CD4-positive, alpha-beta T cell (primary cell): ENCODE results near the gene FBXW12. TPM values are rescaled to one million over a fixed set of nuclear protein-coding genes. Genes with fewer than 3 reads are reported as not detected.

ENCODE experiments used
- ATAC-seq: fragments of 200-7000 bp; cut with Tn5 transposase; one replicate; pipeline ENCODE4 v1.10.0; 2022; ENCODE audit warnings: mild to moderate bottlenecking; ENCODE audit not compliant: poor library complexity
- CTCF ChIA-PET: fragments of 350-600 bp; sonication (Branson Sonifier 250); formaldehyde crosslinking; loops from one replicate; lab custom pipeline; 2021; ENCODE audit warnings: antibody characterized with exemption, inconsistent platforms; lab: Charles Lee
- POLR2A ChIA-PET: fragments of 350-600 bp; sonication (Branson Sonifier 250); formaldehyde crosslinking; loops from one replicate; lab custom pipeline; 2021; ENCODE audit warnings: antibody characterized with exemption, inconsistent platforms; lab: Charles Lee
- DNase-seq, 14 experiments: peaks; one replicate each; pipeline ENCODE4 v3.0.0-alpha.2; 2013 to 2020; ENCODE audit warnings: mixed read lengths in 2 of 14
- H3K27ac ChIP-seq, 2 donors: one replicate each; pipeline versions ENCODE4 v1.5.1 to v1.7.0; 2013; ENCODE audit warnings: low read length in 2 of 2, low read depth in 1 of 2, mild to moderate bottlenecking in 1 of 2
- H3K27me3 ChIP-seq, 2 experiments: 1 replicate in 1 of 2; 2 replicates in 1 of 2; pipeline versions ENCODE4 v1.6.1 to v1.7.0; 2013; ENCODE audit warnings: low read length in 2 of 2, control low read depth in 1 of 2, mild to moderate bottlenecking in 1 of 2, moderate library complexity in 1 of 2; ENCODE audit not compliant: insufficient read depth in 2 of 2, control insufficient read depth in 1 of 2
- H3K36me3 ChIP-seq: one replicate; pipeline ENCODE4 v1.6.1; 2013; ENCODE audit warnings: low read length, control low read depth; ENCODE audit not compliant: insufficient read depth
- H3K4me1 ChIP-seq: one replicate; pipeline ENCODE4 v1.6.1; 2013; ENCODE audit warnings: low read length, control low read depth; ENCODE audit not compliant: insufficient read depth
- H3K4me3 ChIP-seq: one replicate; pipeline ENCODE4 v1.5.1; 2013; ENCODE audit warnings: mild to moderate bottlenecking, low read length, moderate library complexity
- H3K9me3 ChIP-seq, 2 experiments: 1 replicate in 1 of 2; 2 replicates in 1 of 2; pipeline versions ENCODE4 v1.6.1 to v1.7.0; 2013; ENCODE audit warnings: low read length in 2 of 2, mild to moderate bottlenecking in 2 of 2, control low read depth in 1 of 2, moderate library complexity in 1 of 2; ENCODE audit not compliant: control insufficient read depth in 1 of 2, insufficient read depth in 1 of 2
- H3K27ac Mint-ChIP-seq: one replicate; pipeline ENCODE4 v1.8.0; 2020; ENCODE audit warnings: mixed read lengths
- H3K27me3 Mint-ChIP-seq: one replicate; pipeline ENCODE4 v1.8.0; 2021; ENCODE audit warnings: mixed read lengths
- H3K36me3 Mint-ChIP-seq: one replicate; pipeline ENCODE4 v1.8.0; 2021; ENCODE audit warnings: low read depth, mixed read lengths
- H3K4me1 Mint-ChIP-seq: one replicate; pipeline ENCODE4 v1.8.0; 2021; ENCODE audit warnings: low read depth, mixed read lengths
- H3K4me3 Mint-ChIP-seq: one replicate; pipeline ENCODE4 v1.8.0; 2020; ENCODE audit warnings: mild to moderate bottlenecking, mixed read lengths
- H3K9me3 Mint-ChIP-seq: one replicate; pipeline ENCODE4 v1.8.0; 2020; ENCODE audit warnings: mixed read lengths
- CTCF ChIP-seq: fragments of 200-600 bp; IDR thresholded peaks from one replicate; pipeline ENCODE4 v1.8.0; 2022; ENCODE audit warnings: antibody characterized with exemption, mild to moderate bottlenecking
- intact Hi-C, 2 experiments: fragments of 100-400 bp; cut with DNase I in 1 of 2; cut with micrococcal nuclease in 1 of 2; formaldehyde crosslinking; loops; one replicate each; pipeline versions ENCODE4 v1.15.1 to v1.9.0; 2023 to 2025; cut with DNase I, micrococcal nuclease
- total RNA-seq, 174 experiments: library from RNA in 2 of 174; stranded (reverse) in 2 of 174; gene quantifications; one replicate each; pipeline ENCODE4 v1.2.3 and lab custom pipeline; 2021 to 2026

FBXW12 gene
- total RNA-seq, 2 experiments from 2014 or later, result not detected

- no peak for ATAC-seq
- peaks cover 11% of the 10 kb centered on the region for H3K4me1 Mint-ChIP-seq
- Histone ChIP-seq H3K4me3 (no peak overlapping the region), H3K27me3 (no peaks in the 10 kb centered on the region), H3K36me3 (no peaks in the 10 kb centered on the region), H3K27ac (no peak overlapping the region), H3K9me3 (no peaks in the 10 kb centered on the region), H3K4me1 (peaks cover 17% of the 10 kb centered on the region)
- no peaks in the 10 kb centered on the region for H3K27me3 Mint-ChIP-seq
- DNase-seq, result no peak
- H3K36me3 Mint-ChIP-seq, result no peaks in the 10 kb centered on the region
- H3K9me3 Mint-ChIP-seq, result no peaks in the 10 kb centered on the region
- CTCF ChIA-PET, result no interaction called here
- TF ChIP-seq CTCF, result no peak
- intact Hi-C loops, result no loop called here
- H3K4me3 Mint-ChIP-seq, result no peak overlapping the region
- POLR2A ChIA-PET, result no interaction called here
- H3K27ac Mint-ChIP-seq, result no peak overlapping the region
Measured at GRCh38 chr3:48426401-48426909, 54.4 kb downstream of the FBXW12 start.

GRCh38 chr3:48426944-48427629 is 55.1 kb downstream of the FBXW12 start:
- TF ChIP-seq CTCF, result no peak
- H3K36me3 ChIP-seq, result no peaks in the 10 kb centered on the region
- ChIA-PET POLR2A (no interaction called here), CTCF (no interaction called here)
- H3K9me3 ChIP-seq, result no peaks in the 10 kb centered on the region
- H3K4me3 ChIP-seq, result no peak overlapping the region
- Mint-ChIP-seq H3K4me3 (peak overlapping the region; percentile 32), H3K27ac (no peak overlapping the region), H3K4me1 (peaks cover 15% of the 10 kb centered on the region), H3K27me3 (no peaks in the 10 kb centered on the region), H3K36me3 (peaks cover 4% of the 10 kb centered on the region), H3K9me3 (no peaks in the 10 kb centered on the region)
- H3K27me3 ChIP-seq, result no peaks in the 10 kb centered on the region
- no peak for ATAC-seq
- H3K4me1 ChIP-seq, result peaks cover 17% of the 10 kb centered on the region
- no peak for DNase-seq
- H3K27ac ChIP-seq, result no peak overlapping the region
- intact Hi-C loops, result no loop called here

- intact Hi-C loops, result no loop called here
Measured at GRCh38 chr3:48427630-48427962, 55.6 kb downstream of the FBXW12 start.

More at GRCh38 chr3:48427630-48427962, 55.6 kb downstream of the FBXW12 start:
- no peak overlapping the region for H3K27ac ChIP-seq
- H3K4me1 Mint-ChIP-seq, result peaks cover 15% of the 10 kb centered on the region
- H3K4me3 Mint-ChIP-seq, result peak overlapping the region; percentile 79
- H3K36me3 ChIP-seq, result peaks cover 4% of the 10 kb centered on the region
- H3K27ac Mint-ChIP-seq, result no peak overlapping the region
- H3K36me3 Mint-ChIP-seq, result peaks cover 9% of the 10 kb centered on the region
- DNase-seq, result no peak
- ATAC-seq, result no peak
- no peaks in the 10 kb centered on the region for H3K27me3 ChIP-seq
- CTCF ChIA-PET, result no interaction called here
- TF ChIP-seq CTCF, result no peak
- no peaks in the 10 kb centered on the region for H3K27me3 Mint-ChIP-seq
- no peak overlapping the region for H3K4me3 ChIP-seq
- POLR2A ChIA-PET, result no interaction called here
- no peaks in the 10 kb centered on the region for H3K9me3 ChIP-seq
- H3K9me3 Mint-ChIP-seq, result no peaks in the 10 kb centered on the region
- H3K4me1 ChIP-seq, result peaks cover 17% of the 10 kb centered on the region
